ENCODE measurements around the gene HSPB6.

DNA sequence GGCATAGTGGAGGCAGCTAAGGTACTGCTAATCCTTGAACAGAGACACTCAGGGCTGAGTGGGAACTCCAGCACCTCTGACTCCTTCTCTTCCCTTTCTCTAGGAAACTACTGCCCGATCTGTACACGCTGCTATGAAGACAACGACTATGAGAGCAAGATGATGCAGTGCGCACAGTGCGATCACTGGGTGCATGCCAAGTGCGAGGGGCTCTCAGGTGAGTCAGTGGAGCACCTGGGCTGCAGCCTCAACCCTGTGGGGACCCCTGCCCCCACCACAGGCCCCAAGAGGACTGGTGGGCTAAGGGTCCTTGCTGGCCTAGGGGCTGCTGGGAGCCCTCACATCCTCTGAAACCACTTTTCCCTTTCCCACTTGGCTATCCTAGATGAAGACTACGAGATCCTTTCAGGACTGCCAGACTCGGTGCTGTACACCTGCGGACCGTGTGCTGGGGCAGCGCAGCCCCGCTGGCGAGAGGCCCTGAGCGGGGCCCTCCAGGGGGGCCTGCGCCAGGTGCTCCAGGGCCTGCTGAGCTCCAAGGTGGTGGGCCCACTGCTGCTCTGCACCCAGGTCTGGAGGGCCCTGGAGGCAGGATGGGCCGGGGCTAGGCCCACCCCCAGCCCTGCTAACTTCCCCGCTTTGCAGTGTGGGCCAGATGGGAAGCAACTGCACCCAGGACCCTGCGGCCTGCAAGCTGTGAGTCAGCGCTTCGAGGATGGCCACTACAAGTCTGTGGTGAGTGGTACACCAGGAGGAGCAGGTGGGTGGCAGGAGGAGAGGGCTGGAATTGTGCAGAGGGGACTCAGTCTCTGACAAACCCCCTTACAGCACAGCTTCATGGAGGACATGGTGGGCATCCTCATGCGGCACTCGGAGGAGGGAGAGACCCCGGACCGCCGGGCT lies 29.5 kb downstream of the HSPB6 start:
- TF ChIP-seq CTCF (IDR thresholded peaks at IDR 0.05; ENCODE audit: low read depth, low read length) (no peak), EZH2phosphoT487 (IDR thresholded peaks at IDR 0.05; ENCODE audit: low read depth) (no peak)
